ENCODE data around the gene CADM4.

GRCh38 chr19:43658494-43658893 lies 18.8 kb upstream of the CADM4 start:
- TF ChIP-seq CTCF (IDR thresholded peaks at IDR 0.05 in 8 of 11, conservative IDR thresholded peaks at IDR 0.05 in 3 of 11) (no peak), POLR2AphosphoS5 (IDR thresholded peaks at IDR 0.05) (no peak)
